K562 (cell line): ENCODE measurements around the gene NCAM2. TPM values are rescaled to one million over a fixed set of nuclear protein-coding genes. Genes with fewer than 3 reads are reported as not detected.
A peak's percentile ranks its signal among the peaks of the same experiment; 100 is the strongest.

Experiments used
- ATAC-seq: fragments of 200-7000 bp; cut with Tn5 transposase; 3 replicates; pipeline ENCODE4 v1.9.1; 2020; ENCODE audit warnings: moderate library complexity
- BruUV-seq: library from RNA; stranded (reverse); fragments of 400-500 nt; replicated peaks from 2 replicates; lab custom pipeline; 2021; lab: Mats Ljungman, UMichigan
- CTCF ChIA-PET: fragments of 300-600 bp; formaldehyde crosslinking; extraction: SDS; loops from one replicate; lab custom pipeline; 2021; ENCODE audit warnings: low intra/inter-chr PET ratio; lab: Yijun Ruan, JAX
- POLR2A ChIA-PET: fragments of 300-600, 350-650 bp; sonication (Branson Sonifier 250); formaldehyde crosslinking; extraction: SDS; loops from one replicate; lab custom pipeline; 2021; ENCODE audit warnings: antibody characterized with exemption, inconsistent platforms; lab: Yijun Ruan, JAX
- DNase-seq, 4 experiments: peaks; one replicate each; pipeline versions ENCODE4 v3.0.0 to v3.0.0-alpha.2; 2011 to 2018; ENCODE audit warnings: low spot score in 3 of 4, mixed read lengths in 3 of 4; ENCODE audit errors: extremely low read depth in 1 of 4
- FAIRE-seq: peaks from 2 replicates; lab custom pipeline; 2011; peaks lifted over from hg19 to GRCh38; lab: Jason Lieb, UNC
- H2AFZ ChIP-seq: 2 replicates; pipeline ENCODE4 v1.6.0; 2011; ENCODE audit warnings: low read depth, low read length, control low read depth, inconsistent platforms
- H3K27ac ChIP-seq: fragments of 200-600 bp; 3 replicates; pipeline ENCODE4 v1.8.0; 2011; ENCODE audit warnings: low read depth, mild to moderate bottlenecking, control low read depth, inconsistent platforms, low read length, moderate library complexity, mixed read lengths; ENCODE audit errors: extremely low read depth
- H3K27me3 ChIP-seq, 2 experiments: fragments of 300-600 bp in 1 of 2; 2 replicates in 1 of 2; 3 replicates in 1 of 2; pipeline versions ENCODE4 v1.6.0 to v1.8.0; 2011; ENCODE audit warnings: inconsistent platforms in 2 of 2, low read length in 2 of 2, mild to moderate bottlenecking in 1 of 2, mixed read lengths in 1 of 2, moderate library complexity in 1 of 2; ENCODE audit not compliant: control insufficient read depth in 2 of 2, insufficient read depth in 2 of 2
- H3K36me3 ChIP-seq: fragments of 300-600 bp; 3 replicates; pipeline ENCODE4 v1.8.0; 2011; ENCODE audit warnings: mild to moderate bottlenecking, low read length, inconsistent platforms; ENCODE audit not compliant: control insufficient read depth, insufficient read depth
- H3K4me1 ChIP-seq, 2 experiments: fragments of 200-600 bp in 1 of 2; replicated peaks in 1 of 2; 2 replicates in 1 of 2; 3 replicates in 1 of 2; pipeline versions ENCODE4 v1.5.1 to v1.8.0; 2011; ENCODE audit warnings: inconsistent platforms in 2 of 2, low read length in 2 of 2, mild to moderate bottlenecking in 1 of 2, mixed read lengths in 1 of 2, moderate library complexity in 1 of 2; ENCODE audit not compliant: control insufficient read depth in 2 of 2, insufficient read depth in 2 of 2
- H3K4me2 ChIP-seq: 2 replicates; pipeline ENCODE4 v1.6.1; 2011; ENCODE audit warnings: low read length, control low read depth, inconsistent platforms, mixed read lengths; ENCODE audit not compliant: insufficient read depth
- H3K4me3 ChIP-seq: fragments of 200-600 bp; sonication (generic), shearing (Covaris generic); 2 replicates; pipeline ENCODE4 v1.5.1; 2016; ENCODE audit warnings: control low read depth, inconsistent platforms
- H3K79me2 ChIP-seq: fragments of 200-600 bp; 3 replicates; pipeline ENCODE4 v1.8.0; 2011; ENCODE audit warnings: low read length, inconsistent platforms; ENCODE audit not compliant: control insufficient read depth, insufficient read depth
- H3K9ac ChIP-seq, 2 experiments: 2 replicates each; pipeline versions ENCODE4 v1.6.0 to v1.6.1; 2011; ENCODE audit warnings: low read depth in 2 of 2, low read length in 2 of 2, control low read depth in 1 of 2, inconsistent platforms in 1 of 2, mild to moderate bottlenecking in 1 of 2, mixed read lengths in 1 of 2; ENCODE audit not compliant: insufficient read depth in 1 of 2
- H3K9me1 ChIP-seq: one replicate; pipeline ENCODE4 v1.6.0; 2011; ENCODE audit warnings: inconsistent platforms, mild to moderate bottlenecking, low read length, moderate library complexity; ENCODE audit not compliant: control insufficient read depth, insufficient read depth
- H3K9me3 ChIP-seq: replicated peaks from 2 replicates; pipeline ENCODE4 v1.5.1; 2011; ENCODE audit warnings: low read depth, low read length, inconsistent platforms; ENCODE audit not compliant: control insufficient read depth, insufficient read depth
- H4K20me1 ChIP-seq: replicated peaks from 2 replicates; pipeline ENCODE4 v1.6.1; 2011; ENCODE audit warnings: low read length, inconsistent platforms, mixed read lengths; ENCODE audit not compliant: control insufficient read depth, insufficient read depth
- DACH1 ChIP-seq: fragments of 450-650 bp; IDR thresholded peaks from 2 replicates; pipeline ENCODE4 v1.6.1; 2018; ENCODE audit not compliant: partially characterized antibody
- GATAD2B ChIP-seq: fragments of 450-650 bp; IDR thresholded peaks from 2 replicates; pipeline ENCODE4 v1.6.1; 2017; ENCODE audit warnings: mild to moderate bottlenecking, borderline replicate concordance
- MTF1 ChIP-seq: fragments of 250-450 bp; sonication (Bioruptor Pico); IDR thresholded peaks from 2 replicates; pipeline ENCODE4 v1.9.0; 2021; ENCODE audit warnings: moderate library complexity, mild to moderate bottlenecking, inconsistent platforms, borderline replicate concordance
- RBM25 ChIP-seq: fragments of 200-400 bp; formaldehyde crosslinking; IDR thresholded peaks from 2 replicates; pipeline ENCODE4 v1.6.1; 2018; ENCODE audit warnings: low read length, low read depth, moderate library complexity; ENCODE audit not compliant: severe bottlenecking
- in situ Hi-C: fragments of 300-500 bp; cut with MboI; formaldehyde crosslinking; loops from 4 replicates; pipeline ENCODE4 v1.15.0; 2018; ENCODE audit warnings: inconsistent platforms, mixed read lengths
- intact Hi-C: fragments of 100-400 bp; cut with micrococcal nuclease; formaldehyde crosslinking; loops from 2 replicates; pipeline ENCODE4 v1.14.2; 2022
- polyA plus RNA-seq, 8 experiments: library from polyadenylated mRNA; depleted of rRNA in 4 of 8; stranded (reverse) in 5 of 8; unstranded in 3 of 8; fragments of >200 nt; fragmentation: Nextera tagmentation in 2 of 8; fragmentation: Illumina TruSeq in 1 of 8; extraction: Ambion mirVana in 2 of 8; extraction: Trizol in 1 of 8; gene quantifications; 2 replicates each; pipeline versions ENCODE4 v1.2.1 to v1.2.3, GENCODE V29; 2011 to 2014; ENCODE audit warnings: inconsistent platforms in 1 of 8, missing spikeins in 1 of 8
- total RNA-seq, 7 experiments: library from RNA; depleted of rRNA in 6 of 7; stranded (reverse); fragments of >200 nt in 6 of 7; fragmentation: Illumina TruSeq in 2 of 7; extraction: Trizol in 2 of 7; gene quantifications; 2 replicates each; pipeline versions ENCODE4 v1.2.1 to v1.2.3, GENCODE V29; 2011 to 2021; ENCODE audit warnings: low replicate concordance in 1 of 7
- TF ChIP-seq, protein P1 (sequence below): fragments of 450-650 bp; IDR thresholded peaks from 2 replicates; pipeline ENCODE4 v1.6.1; 2016; ENCODE audit warnings: antibody characterized with exemption
- TF ChIP-seq, protein P2 (sequence below): fragments of 200-800 bp; sonication (Bioruptor generic); IDR thresholded peaks from 2 replicates; pipeline ENCODE4 v1.6.1; 2016; ENCODE audit warnings: missing genetic modification characterization, missing compliant biosample characterization

NCAM2 gene
- total and polyA plus RNA-seq, 9 of the 15 experiments (the other 6 are each of a cell fraction or from before 2014, with no cell fraction given) = 14.0 to 58.2 (median 27.8) TPM

DNA sequence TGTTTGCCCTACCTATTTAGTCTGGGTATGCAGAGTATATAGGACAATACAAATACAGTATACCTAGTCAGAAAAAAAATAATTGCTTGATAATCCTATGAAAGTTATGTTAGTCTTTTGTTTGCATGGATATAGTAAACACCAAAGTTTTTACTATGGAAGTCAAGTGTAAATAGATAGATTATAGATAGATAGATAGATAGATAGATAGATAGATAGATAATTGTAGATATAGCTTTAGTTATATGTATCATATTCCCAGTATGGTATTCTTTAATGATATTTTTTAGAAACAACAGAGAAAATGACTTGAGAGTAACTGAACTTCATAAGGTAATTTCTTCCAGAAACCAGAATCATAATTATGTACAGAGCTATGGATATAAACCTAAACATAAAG, 158.2 kb downstream of the NCAM2 start:
- Histone ChIP-seq H3K36me3 (no peaks in the 10 kb centered on the region), H2AFZ (no peak overlapping the region), H3K4me1 (peaks cover 16 to 17% of the 10 kb centered on the region in 2 experiments; a peak in 3 of 5 replicates), H3K4me3 (no peak overlapping the region), H3K27me3 (no peaks in the 10 kb centered on the region), H3K9ac (peak overlapping the region in 1 of 2 experiments; percentile 64; a peak in 1 of 4 replicates), H3K79me2 (peaks cover 100% of the 10 kb centered on the region), H3K27ac (peak overlapping the region; percentile 68; the same call in 2 of the 3 replicates), H3K4me2 (no peak overlapping the region; the same call in 1 of the 2 replicates), H3K9me3 (no peaks in the 10 kb centered on the region), H3K9me1 (no peaks in the 10 kb centered on the region), H4K20me1 (no peaks in the 10 kb centered on the region)
- POLR2A ChIA-PET = interaction anchor here (0.8 to 0.9 kb wide), 2 partner anchors 9 to 23 kb away, joined by 3 read pairs; no protein-coding TSS in a partner anchor
- DNase-seq (no peak), FAIRE-seq (no peak), ATAC-seq (no peak)
- CTCF ChIA-PET = no interaction called here
- in situ Hi-C loops (no loop called here), intact Hi-C loops (no loop called here)
- BruUV-seq = no TSS peak
- TF ChIP-seq MTF1 (CRISPR knock-in tag) = no peak
- TF ChIP-seq DACH1 = peak; percentile 98
- peak; percentile 71; the same call in 1 of the 2 replicates for TF ChIP-seq GATAD2B
- TF ChIP-seq RBM25 = no peak
- TF ChIP-seq, protein P1, sequence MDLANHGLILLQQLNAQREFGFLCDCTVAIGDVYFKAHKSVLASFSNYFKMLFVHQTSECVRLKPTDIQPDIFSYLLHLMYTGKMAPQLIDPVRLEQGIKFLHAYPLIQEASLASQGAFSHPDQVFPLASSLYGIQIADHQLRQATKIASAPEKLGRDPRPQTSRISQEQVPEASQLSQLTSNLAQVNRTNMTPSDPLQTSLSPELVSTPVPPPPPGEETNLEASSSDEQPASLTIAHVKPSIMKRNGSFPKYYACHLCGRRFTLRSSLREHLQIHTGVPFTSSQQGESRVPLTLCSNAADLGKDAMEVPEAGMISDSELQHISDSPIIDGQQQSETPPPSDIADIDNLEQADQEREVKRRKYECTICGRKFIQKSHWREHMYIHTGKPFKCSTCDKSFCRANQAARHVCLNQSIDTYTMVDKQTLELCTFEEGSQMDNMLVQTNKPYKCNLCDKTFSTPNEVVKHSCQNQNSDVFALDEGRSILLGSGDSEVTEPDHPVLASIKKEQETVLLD = peak; percentile 70; the same call in 1 of the 2 replicates
- TF ChIP-seq, protein P2, sequence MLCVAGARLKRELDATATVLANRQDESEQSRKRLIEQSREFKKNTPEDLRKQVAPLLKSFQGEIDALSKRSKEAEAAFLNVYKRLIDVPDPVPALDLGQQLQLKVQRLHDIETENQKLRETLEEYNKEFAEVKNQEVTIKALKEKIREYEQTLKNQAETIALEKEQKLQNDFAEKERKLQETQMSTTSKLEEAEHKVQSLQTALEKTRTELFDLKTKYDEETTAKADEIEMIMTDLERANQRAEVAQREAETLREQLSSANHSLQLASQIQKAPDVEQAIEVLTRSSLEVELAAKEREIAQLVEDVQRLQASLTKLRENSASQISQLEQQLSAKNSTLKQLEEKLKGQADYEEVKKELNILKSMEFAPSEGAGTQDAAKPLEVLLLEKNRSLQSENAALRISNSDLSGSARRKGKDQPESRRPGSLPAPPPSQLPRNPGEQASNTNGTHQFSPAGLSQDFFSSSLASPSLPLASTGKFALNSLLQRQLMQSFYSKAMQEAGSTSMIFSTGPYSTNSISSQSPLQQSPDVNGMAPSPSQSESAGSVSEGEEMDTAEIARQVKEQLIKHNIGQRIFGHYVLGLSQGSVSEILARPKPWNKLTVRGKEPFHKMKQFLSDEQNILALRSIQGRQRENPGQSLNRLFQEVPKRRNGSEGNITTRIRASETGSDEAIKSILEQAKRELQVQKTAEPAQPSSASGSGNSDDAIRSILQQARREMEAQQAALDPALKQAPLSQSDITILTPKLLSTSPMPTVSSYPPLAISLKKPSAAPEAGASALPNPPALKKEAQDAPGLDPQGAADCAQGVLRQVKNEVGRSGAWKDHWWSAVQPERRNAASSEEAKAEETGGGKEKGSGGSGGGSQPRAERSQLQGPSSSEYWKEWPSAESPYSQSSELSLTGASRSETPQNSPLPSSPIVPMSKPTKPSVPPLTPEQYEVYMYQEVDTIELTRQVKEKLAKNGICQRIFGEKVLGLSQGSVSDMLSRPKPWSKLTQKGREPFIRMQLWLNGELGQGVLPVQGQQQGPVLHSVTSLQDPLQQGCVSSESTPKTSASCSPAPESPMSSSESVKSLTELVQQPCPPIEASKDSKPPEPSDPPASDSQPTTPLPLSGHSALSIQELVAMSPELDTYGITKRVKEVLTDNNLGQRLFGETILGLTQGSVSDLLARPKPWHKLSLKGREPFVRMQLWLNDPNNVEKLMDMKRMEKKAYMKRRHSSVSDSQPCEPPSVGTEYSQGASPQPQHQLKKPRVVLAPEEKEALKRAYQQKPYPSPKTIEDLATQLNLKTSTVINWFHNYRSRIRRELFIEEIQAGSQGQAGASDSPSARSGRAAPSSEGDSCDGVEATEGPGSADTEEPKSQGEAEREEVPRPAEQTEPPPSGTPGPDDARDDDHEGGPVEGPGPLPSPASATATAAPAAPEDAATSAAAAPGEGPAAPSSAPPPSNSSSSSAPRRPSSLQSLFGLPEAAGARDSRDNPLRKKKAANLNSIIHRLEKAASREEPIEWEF (CRISPR knock-in tag) = 0 out of 2 replicates have a peak, but pooled peaks have one; percentile 42
